Type B pancreatic cell (in vitro differentiated cells): ENCODE measurements around the gene XPO4. TPM values are rescaled to one million over a fixed set of nuclear protein-coding genes. Genes with fewer than 3 reads are reported as not detected.
A peak's percentile ranks its signal among the peaks of the same experiment; 100 is the strongest.

Source experiments
- DNase-seq: peaks from one replicate; pipeline ENCODE4 v3.0.0; 2021; ENCODE audit warnings: mixed read lengths; ENCODE audit not compliant: unreplicated experiment; ENCODE audit errors: extremely low spot score
- H3K27ac Mint-ChIP-seq: 2 replicates; pipeline ENCODE4 v1.8.0; 2021; ENCODE audit warnings: mild to moderate bottlenecking, mixed read lengths
- H3K27me3 Mint-ChIP-seq: 2 replicates; pipeline ENCODE4 v1.8.0; 2021; ENCODE audit warnings: mixed read lengths
- H3K36me3 Mint-ChIP-seq: 2 replicates; pipeline ENCODE4 v1.8.0; 2021; ENCODE audit warnings: mixed read lengths
- H3K4me1 Mint-ChIP-seq: one replicate; pipeline ENCODE4 v1.8.0; 2021; ENCODE audit warnings: mixed read lengths; ENCODE audit not compliant: unreplicated experiment
- H3K4me3 Mint-ChIP-seq: 2 replicates; pipeline ENCODE4 v1.8.0; 2021; ENCODE audit warnings: mild to moderate bottlenecking, mixed read lengths
- H3K9me3 Mint-ChIP-seq: 2 replicates; pipeline ENCODE4 v1.8.0; 2021; ENCODE audit warnings: mixed read lengths
- CTCF ChIP-seq: fragments of 200-600 bp; sonication (generic); conservative IDR thresholded peaks from 2 replicates; pipeline ENCODE4 v1.5.0; 2021; ENCODE audit warnings: antibody characterized with exemption, mild to moderate bottlenecking
- total RNA-seq: library from RNA; stranded (reverse); gene quantifications from 2 replicates; pipeline ENCODE4 v1.2.1, GENCODE V29; 2021; ENCODE audit warnings: low replicate concordance

XPO4 gene
- total RNA-seq, 1 donor from 2014 or later, result 23.1 TPM

- H3K36me3 Mint-ChIP-seq, result peaks cover 36% of the 10 kb centered on the region
- no peaks in the 10 kb centered on the region for H3K27me3 Mint-ChIP-seq
- peak overlapping the region; percentile 95 for H3K4me3 Mint-ChIP-seq
- H3K9me3 Mint-ChIP-seq, result peaks cover 12% of the 10 kb centered on the region
- DNase-seq, result no peak
- H3K27ac Mint-ChIP-seq, result peak overlapping the region; percentile 96
- TF ChIP-seq CTCF, result no peak
- H3K4me1 Mint-ChIP-seq, result peaks cover 14% of the 10 kb centered on the region
Measured at GRCh38 chr13:20772401-20773131, 130.0 kb downstream of the XPO4 start.

GRCh38 chr13:20769834-20770233 is 132.7 kb downstream of the XPO4 start:
- no peak for DNase-seq
- H3K4me1 Mint-ChIP-seq, result peaks cover 14% of the 10 kb centered on the region
- H3K27ac Mint-ChIP-seq, result no peak overlapping the region
- peaks cover 39% of the 10 kb centered on the region for H3K36me3 Mint-ChIP-seq
- H3K4me3 Mint-ChIP-seq, result peak overlapping the region; percentile 10
- no peaks in the 10 kb centered on the region for H3K27me3 Mint-ChIP-seq
- no peak for TF ChIP-seq CTCF
- peaks cover 12% of the 10 kb centered on the region for H3K9me3 Mint-ChIP-seq

- H3K4me3 Mint-ChIP-seq, result no peak overlapping the region
- no peak for DNase-seq
- H3K36me3 Mint-ChIP-seq, result peaks cover 39% of the 10 kb centered on the region
- no peak for TF ChIP-seq CTCF
- H3K27ac Mint-ChIP-seq, result no peak overlapping the region
- no peaks in the 10 kb centered on the region for H3K27me3 Mint-ChIP-seq
- H3K4me1 Mint-ChIP-seq, result peaks cover 14% of the 10 kb centered on the region
- peaks cover 12% of the 10 kb centered on the region for H3K9me3 Mint-ChIP-seq
Measured at GRCh38 chr13:20769091-20769490, 133.5 kb downstream of the XPO4 start.

GRCh38 chr13:20767309-20767943 is 135.1 kb downstream of the XPO4 start:
- no peak for TF ChIP-seq CTCF
- Mint-ChIP-seq H3K27ac (no peak overlapping the region), H3K4me1 (peaks cover 3% of the 10 kb centered on the region), H3K9me3 (peaks cover 12% of the 10 kb centered on the region), H3K27me3 (no peaks in the 10 kb centered on the region), H3K4me3 (no peak overlapping the region), H3K36me3 (peaks cover 38% of the 10 kb centered on the region)
- no peak for DNase-seq

- H3K4me3 Mint-ChIP-seq, result no peak overlapping the region
- H3K27me3 Mint-ChIP-seq, result no peaks in the 10 kb centered on the region
- DNase-seq, result no peak
- no peak overlapping the region for H3K27ac Mint-ChIP-seq
- H3K9me3 Mint-ChIP-seq, result peaks cover 8% of the 10 kb centered on the region
- no peak for TF ChIP-seq CTCF
- H3K4me1 Mint-ChIP-seq, result no peaks in the 10 kb centered on the region
- H3K36me3 Mint-ChIP-seq, result peaks cover 9% of the 10 kb centered on the region
Measured at GRCh38 chr13:20760872-20761271, 141.7 kb downstream of the XPO4 start.
